ENCODE measurements around the gene DYSF.

DYSF gene

GRCh38 chr2:71499691-71500090, 46.3 kb downstream of the DYSF start:
- TF ChIP-seq CTCF (IDR thresholded peaks at IDR 0.05; ENCODE audit: borderline replicate concordance, control extremely low read depth, extremely low read depth, insufficient read depth, missing control alignments) = no peak
- no peak for DNase-seq (ENCODE audit: low spot score)
- in situ Hi-C loops (cut with MboI; ENCODE audit: low sequenced_read_pairs, unreplicated experiment) = loop anchor here (25.0 kb wide), 1 partner anchor 462 kb away; no protein-coding TSS in a partner anchor

GRCh38 chr2:71500426-71501079, 47.2 kb downstream of the DYSF start:
- no peak for TF ChIP-seq CTCF (IDR thresholded peaks at IDR 0.05; ENCODE audit: borderline replicate concordance, control extremely low read depth, extremely low read depth, insufficient read depth, missing control alignments)
- DNase-seq (ENCODE audit: low spot score) = no peak
- in situ Hi-C loops (cut with MboI; ENCODE audit: low sequenced_read_pairs, unreplicated experiment) = loop anchor here (25.0 kb wide), 1 partner anchor 463 kb away; no protein-coding TSS in a partner anchor

GRCh38 chr2:71502941-71503738, 49.8 kb downstream of the DYSF start:
- TF ChIP-seq CTCF (IDR thresholded peaks at IDR 0.05; ENCODE audit: borderline replicate concordance, control extremely low read depth, extremely low read depth, insufficient read depth, missing control alignments) = no peak
- in situ Hi-C loops (cut with MboI; ENCODE audit: low sequenced_read_pairs, unreplicated experiment) = loop anchor here (25.0 kb wide), 1 partner anchor 466 kb away; no protein-coding TSS in a partner anchor
- DNase-seq (ENCODE audit: low spot score) = no peak

- in situ Hi-C loops (cut with MboI; ENCODE audit: low sequenced_read_pairs, unreplicated experiment) = loop anchor here (25.0 kb wide), 1 partner anchor 467 kb away; no protein-coding TSS in a partner anchor
- TF ChIP-seq CTCF (IDR thresholded peaks at IDR 0.05; ENCODE audit: borderline replicate concordance, control extremely low read depth, extremely low read depth, insufficient read depth, missing control alignments) = no peak
- DNase-seq (ENCODE audit: low spot score) = no peak
Measured at GRCh38 chr2:71503837-71504236, 50.5 kb downstream of the DYSF start.

GRCh38 chr2:71504611-71505010, 51.2 kb downstream of the DYSF start:
- no peak for DNase-seq (ENCODE audit: low spot score)
- TF ChIP-seq CTCF (IDR thresholded peaks at IDR 0.05; ENCODE audit: borderline replicate concordance, control extremely low read depth, extremely low read depth, insufficient read depth, missing control alignments) = no peak
- in situ Hi-C loops (cut with MboI; ENCODE audit: low sequenced_read_pairs, unreplicated experiment) = loop anchor here (25.0 kb wide), 1 partner anchor 467 kb away; no protein-coding TSS in a partner anchor

- TF ChIP-seq CTCF (IDR thresholded peaks at IDR 0.05; ENCODE audit: borderline replicate concordance, control extremely low read depth, extremely low read depth, insufficient read depth, missing control alignments) = no peak
- no peak for DNase-seq (ENCODE audit: low spot score)
- in situ Hi-C loops (cut with MboI; ENCODE audit: low sequenced_read_pairs, unreplicated experiment) = loop anchor here (25.0 kb wide), 1 partner anchor 468 kb away; no protein-coding TSS in a partner anchor
Measured at GRCh38 chr2:71505086-71505769, 51.9 kb downstream of the DYSF start.

Measured in GM13976 (cell line).